Measurements from ENCODE around the gene APLNR. TPM values are rescaled to one million over a fixed set of nuclear protein-coding genes. Genes with fewer than 3 reads are reported as not detected.

The APLNR gene
- total and polyA plus RNA-seq, 10 of the 15 experiments (the other 5 are each of a cell fraction or from before 2014, with no cell fraction given) = 0.11 TPM; not detected in 9

DNA sequence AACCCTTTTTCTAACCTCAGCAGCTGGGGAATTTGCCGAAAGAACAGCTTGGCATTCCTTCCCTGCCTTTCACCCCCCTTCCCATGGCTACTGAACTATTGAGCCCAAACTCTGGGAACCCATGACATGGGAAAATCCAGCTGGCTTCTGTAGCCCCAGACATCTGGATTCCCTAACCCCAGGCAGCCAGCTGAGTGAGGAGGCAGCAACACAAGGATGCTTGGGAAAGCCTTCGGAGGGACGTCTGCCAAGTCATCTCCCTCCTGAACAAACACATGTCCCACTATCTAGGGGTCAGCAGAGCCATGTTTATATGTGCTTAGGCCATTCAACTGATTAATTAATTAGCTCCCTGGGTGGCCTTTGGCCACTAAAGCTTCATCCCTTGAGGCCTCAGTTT lies 33.7 kb downstream of the APLNR start:
- H3K4me3 ChIP-seq = no peak overlapping the region
- no peak overlapping the region for H3K4me2 ChIP-seq (ENCODE audit: control insufficient read depth, insufficient read depth)
- DNase-seq (ENCODE audit: low read depth, low spot score) (no peak), ATAC-seq (no peak), FAIRE-seq (no peak)
- intact Hi-C loops (cut with micrococcal nuclease; ENCODE audit: unreplicated experiment) (no loop called here), in situ Hi-C loops (cut with MboI) (no loop called here)
- RAD21 ChIA-PET (ENCODE audit: unreplicated experiment) = no interaction called here
- TF ChIP-seq HCFC1 (IDR thresholded peaks at IDR 0.05; ENCODE audit: low read length) (no peak), CREM (IDR thresholded peaks at IDR 0.05; ENCODE audit: low read depth) (no peak), SMARCA5 (IDR thresholded peaks at IDR 0.05) (no peak), ESRRA (IDR thresholded peaks at IDR 0.05; ENCODE audit: low read length) (no peak), MTA2 (IDR thresholded peaks at IDR 0.05; ENCODE audit: low read depth) (no peak), TAF1 (IDR thresholded peaks at IDR 0.05; ENCODE audit: borderline replicate concordance, low read depth, low read length) (no peak), ZZZ3 (IDR thresholded peaks at IDR 0.05; ENCODE audit: control insufficient read depth, insufficient read length, low read depth) (no peak), NFXL1 (IDR thresholded peaks at IDR 0.05; ENCODE audit: borderline replicate concordance) (no peak), STAT3 (IDR thresholded peaks at IDR 0.05; ENCODE audit: low read depth, low read length) (no peak), ZSCAN29 (IDR thresholded peaks at IDR 0.05) (no peak), HDGF (IDR thresholded peaks at IDR 0.05) (no peak), NR2C1 (IDR thresholded peaks at IDR 0.05) (no peak), KAT2A (conservative IDR thresholded peaks at IDR 0.05; ENCODE audit: control insufficient read depth, low read depth, low read length) (no peak), IRF4 (IDR thresholded peaks at IDR 0.05; ENCODE audit: low read depth, low read length) (no peak), ASH2L (IDR thresholded peaks at IDR 0.05; ENCODE audit: borderline replicate concordance, low read depth) (no peak), SP1 (IDR thresholded peaks at IDR 0.05; ENCODE audit: low read depth, low read length) (no peak)
- TF ChIP-seq, protein P1, sequence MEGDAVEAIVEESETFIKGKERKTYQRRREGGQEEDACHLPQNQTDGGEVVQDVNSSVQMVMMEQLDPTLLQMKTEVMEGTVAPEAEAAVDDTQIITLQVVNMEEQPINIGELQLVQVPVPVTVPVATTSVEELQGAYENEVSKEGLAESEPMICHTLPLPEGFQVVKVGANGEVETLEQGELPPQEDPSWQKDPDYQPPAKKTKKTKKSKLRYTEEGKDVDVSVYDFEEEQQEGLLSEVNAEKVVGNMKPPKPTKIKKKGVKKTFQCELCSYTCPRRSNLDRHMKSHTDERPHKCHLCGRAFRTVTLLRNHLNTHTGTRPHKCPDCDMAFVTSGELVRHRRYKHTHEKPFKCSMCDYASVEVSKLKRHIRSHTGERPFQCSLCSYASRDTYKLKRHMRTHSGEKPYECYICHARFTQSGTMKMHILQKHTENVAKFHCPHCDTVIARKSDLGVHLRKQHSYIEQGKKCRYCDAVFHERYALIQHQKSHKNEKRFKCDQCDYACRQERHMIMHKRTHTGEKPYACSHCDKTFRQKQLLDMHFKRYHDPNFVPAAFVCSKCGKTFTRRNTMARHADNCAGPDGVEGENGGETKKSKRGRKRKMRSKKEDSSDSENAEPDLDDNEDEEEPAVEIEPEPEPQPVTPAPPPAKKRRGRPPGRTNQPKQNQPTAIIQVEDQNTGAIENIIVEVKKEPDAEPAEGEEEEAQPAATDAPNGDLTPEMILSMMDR (IDR thresholded peaks at IDR 0.05 in 2 of 3, conservative IDR thresholded peaks at IDR 0.05 in 1 of 3; ENCODE audit: control insufficient read depth in 2 of 3, extremely low read depth in 1 of 3, insufficient read depth in 1 of 3, low read depth in 3 of 3, low read length in 3 of 3) = no peak
- TF ChIP-seq, protein P2, sequence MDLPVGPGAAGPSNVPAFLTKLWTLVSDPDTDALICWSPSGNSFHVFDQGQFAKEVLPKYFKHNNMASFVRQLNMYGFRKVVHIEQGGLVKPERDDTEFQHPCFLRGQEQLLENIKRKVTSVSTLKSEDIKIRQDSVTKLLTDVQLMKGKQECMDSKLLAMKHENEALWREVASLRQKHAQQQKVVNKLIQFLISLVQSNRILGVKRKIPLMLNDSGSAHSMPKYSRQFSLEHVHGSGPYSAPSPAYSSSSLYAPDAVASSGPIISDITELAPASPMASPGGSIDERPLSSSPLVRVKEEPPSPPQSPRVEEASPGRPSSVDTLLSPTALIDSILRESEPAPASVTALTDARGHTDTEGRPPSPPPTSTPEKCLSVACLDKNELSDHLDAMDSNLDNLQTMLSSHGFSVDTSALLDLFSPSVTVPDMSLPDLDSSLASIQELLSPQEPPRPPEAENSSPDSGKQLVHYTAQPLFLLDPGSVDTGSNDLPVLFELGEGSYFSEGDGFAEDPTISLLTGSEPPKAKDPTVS (IDR thresholded peaks at IDR 0.05; ENCODE audit: low read depth, low read length) = no peak
- TF ChIP-seq, protein P3, sequence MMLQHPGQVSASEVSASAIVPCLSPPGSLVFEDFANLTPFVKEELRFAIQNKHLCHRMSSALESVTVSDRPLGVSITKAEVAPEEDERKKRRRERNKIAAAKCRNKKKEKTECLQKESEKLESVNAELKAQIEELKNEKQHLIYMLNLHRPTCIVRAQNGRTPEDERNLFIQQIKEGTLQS (IDR thresholded peaks at IDR 0.05; ENCODE audit: borderline replicate concordance, extremely low read depth, low read depth, low read length) = no peak
- TF ChIP-seq, protein P4, sequence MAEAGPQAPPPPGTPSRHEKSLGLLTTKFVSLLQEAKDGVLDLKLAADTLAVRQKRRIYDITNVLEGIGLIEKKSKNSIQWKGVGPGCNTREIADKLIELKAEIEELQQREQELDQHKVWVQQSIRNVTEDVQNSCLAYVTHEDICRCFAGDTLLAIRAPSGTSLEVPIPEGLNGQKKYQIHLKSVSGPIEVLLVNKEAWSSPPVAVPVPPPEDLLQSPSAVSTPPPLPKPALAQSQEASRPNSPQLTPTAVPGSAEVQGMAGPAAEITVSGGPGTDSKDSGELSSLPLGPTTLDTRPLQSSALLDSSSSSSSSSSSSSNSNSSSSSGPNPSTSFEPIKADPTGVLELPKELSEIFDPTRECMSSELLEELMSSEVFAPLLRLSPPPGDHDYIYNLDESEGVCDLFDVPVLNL (IDR thresholded peaks at IDR 0.05; ENCODE audit: low read depth, low read length) = no peak
- H2AFZ ChIP-seq (ENCODE audit: control insufficient read depth, low read depth, low read length) = no peak overlapping the region
- WGBS (ENCODE audit: insufficient coverage, insufficient replicate concordance, low lambda C conversion rate, missing lambda C conversion rate) = 55% methylated on average over 3 of the region's 3 CpGs
- no peak overlapping the region for H3K9ac ChIP-seq (ENCODE audit: control insufficient read depth, insufficient read depth, low read length)
- no peaks in the 10 kb centered on the region for H4K20me1 ChIP-seq (ENCODE audit: control insufficient read depth, insufficient read depth)
- POLR2A ChIA-PET = no interaction called here
- no peaks in the 10 kb centered on the region for H3K9me3 ChIP-seq (replicated peaks; ENCODE audit: control insufficient read depth, insufficient read depth, low read length)
- BruUV-seq (replicated peaks) = no TSS peak
- no peaks in the 10 kb centered on the region for H3K79me2 ChIP-seq (ENCODE audit: control insufficient read depth, insufficient read depth, low read length)
- H3K27me3 ChIP-seq (replicated peaks in 1 of 2; ENCODE audit: control insufficient read depth in 2 of 2, insufficient read depth in 2 of 2, low read length in 1 of 2) = no peaks in the 10 kb centered on the region; a peak in 1 of 4 replicates
- SMC1A ChIA-PET (ENCODE audit: uncharacterized antibody, unreplicated experiment) = no interaction called here
- CTCF ChIA-PET = interaction anchor here (0.8 to 1.0 kb wide), 2 partner anchors 9 to 47 kb away, joined by 3 read pairs; no protein-coding TSS in a partner anchor
- H3K27ac ChIP-seq (ENCODE audit: control insufficient read depth, insufficient read depth) = no peak overlapping the region
- no peaks in the 10 kb centered on the region for H3K4me1 ChIP-seq (ENCODE audit: control insufficient read depth, insufficient read depth, low read length)
- no peaks in the 10 kb centered on the region for H3K36me3 ChIP-seq (ENCODE audit: control insufficient read depth in 2 of 2, insufficient read depth in 2 of 2, low read length in 1 of 2)
